GM18499 (cell line): ENCODE data around the gene JARID2.

Source experiments
- ATAC-seq: cut with Tn5 transposase; IDR thresholded peaks from one replicate; pipeline ENCODE4 v1.9.1; 2021; ENCODE audit warnings: moderate number of reproducible peaks; ENCODE audit not compliant: insufficient read depth, unreplicated experiment

JARID2 gene

GRCh38 chr6:15429141-15430110 is 183.6 kb downstream of the JARID2 start:
- no peak for ATAC-seq

DNA sequence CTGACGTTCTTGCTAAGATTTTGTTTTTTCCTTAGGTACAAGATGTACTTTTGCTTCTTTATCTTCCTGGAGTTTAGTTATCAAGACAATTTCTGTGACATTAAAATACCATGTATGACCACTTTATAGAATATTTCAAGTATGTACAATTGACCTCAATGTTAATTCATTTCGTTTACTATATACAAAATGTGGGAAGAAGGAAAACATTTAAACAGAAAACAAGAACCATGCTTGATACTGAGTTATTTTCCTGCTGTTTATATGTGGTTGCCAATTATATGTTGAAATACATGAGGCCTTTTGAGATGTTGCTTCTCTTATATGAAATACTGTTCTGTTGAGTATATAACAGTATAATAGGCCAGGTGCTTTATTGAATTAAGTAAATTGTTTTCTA is 184.3 kb downstream of the JARID2 start:
- no peak for ATAC-seq

- ATAC-seq = no peak
These were observed 185.1 kb downstream of the JARID2 start for GRCh38 chr6:15430931-15431405.

- ATAC-seq = no peak
These were observed 186.1 kb downstream of the JARID2 start for GRCh38 chr6:15431762-15432483.

DNA sequence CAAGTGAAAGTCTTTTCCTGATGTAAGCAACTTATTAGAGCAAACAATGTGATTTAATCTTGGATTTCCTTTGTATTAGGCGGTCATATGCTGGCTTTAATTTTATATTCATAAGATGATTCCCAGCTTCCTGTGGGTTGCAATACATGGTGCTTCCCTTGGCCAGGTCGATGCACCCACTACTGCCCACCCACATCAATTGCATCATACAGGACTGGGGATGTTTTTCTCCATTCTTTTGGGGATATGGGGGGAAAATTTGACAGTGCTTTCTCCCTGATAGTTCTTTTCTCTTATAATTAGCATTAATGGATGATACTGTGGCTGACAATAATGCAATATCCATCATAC is 187.6 kb downstream of the JARID2 start:
- ATAC-seq = no peak

- no peak for ATAC-seq
These were observed 188.4 kb downstream of the JARID2 start for GRCh38 chr6:15434263-15434662.

GRCh38 chr6:15434823-15435380 is 189.0 kb downstream of the JARID2 start:
- ATAC-seq = no peak

- ATAC-seq = no peak
These were observed 189.6 kb downstream of the JARID2 start for GRCh38 chr6:15435468-15435867.

DNA sequence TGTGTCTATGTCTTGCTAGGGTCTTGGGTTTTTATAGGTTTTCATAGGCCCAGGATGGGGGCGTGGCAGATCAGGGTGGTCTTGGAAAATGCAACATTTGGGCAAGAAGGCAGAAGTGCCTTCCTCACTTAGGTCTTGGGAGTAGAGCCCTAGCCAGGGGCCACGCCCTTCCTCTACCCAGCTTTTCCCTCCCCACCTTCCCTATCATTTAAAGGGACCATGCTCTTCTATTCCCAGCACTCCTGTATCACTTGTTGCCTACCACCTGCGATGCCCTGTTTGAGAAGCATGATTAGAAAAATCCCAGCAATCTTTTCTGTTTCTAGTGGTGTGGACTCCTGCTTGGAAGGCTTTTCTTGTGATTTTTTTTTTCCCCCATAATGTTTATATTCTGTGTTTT is 190.6 kb downstream of the JARID2 start:
- ATAC-seq = no peak

DNA sequence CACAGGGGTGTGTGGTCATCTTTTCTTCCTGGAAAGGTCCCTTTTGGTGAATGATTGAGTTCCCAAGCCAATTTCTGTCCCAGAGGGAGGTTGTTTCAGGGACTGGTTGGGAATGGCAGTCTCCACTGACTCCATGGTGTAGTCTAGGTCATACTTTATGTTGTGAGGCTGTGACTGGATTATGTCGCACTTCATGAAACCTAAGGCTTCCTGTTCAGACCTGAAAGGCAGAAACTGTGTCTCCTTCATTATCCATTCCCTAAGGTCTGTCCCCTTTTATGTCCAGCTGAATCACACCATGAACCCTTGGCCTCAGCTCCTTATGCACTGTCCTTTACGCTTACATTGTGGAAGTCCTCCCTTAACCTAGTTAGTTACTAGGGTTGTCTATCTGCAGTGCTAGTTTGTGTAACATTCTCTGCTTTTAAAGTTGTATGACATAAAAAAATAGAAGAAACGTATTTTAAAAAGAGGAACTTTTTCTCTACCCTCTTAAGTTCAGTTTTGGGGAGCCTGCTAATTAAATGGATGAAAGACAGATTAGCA is 191.3 kb downstream of the JARID2 start:
- no peak for ATAC-seq

- no peak for ATAC-seq
These were observed 193.6 kb downstream of the JARID2 start for GRCh38 chr6:15439410-15440025.

DNA sequence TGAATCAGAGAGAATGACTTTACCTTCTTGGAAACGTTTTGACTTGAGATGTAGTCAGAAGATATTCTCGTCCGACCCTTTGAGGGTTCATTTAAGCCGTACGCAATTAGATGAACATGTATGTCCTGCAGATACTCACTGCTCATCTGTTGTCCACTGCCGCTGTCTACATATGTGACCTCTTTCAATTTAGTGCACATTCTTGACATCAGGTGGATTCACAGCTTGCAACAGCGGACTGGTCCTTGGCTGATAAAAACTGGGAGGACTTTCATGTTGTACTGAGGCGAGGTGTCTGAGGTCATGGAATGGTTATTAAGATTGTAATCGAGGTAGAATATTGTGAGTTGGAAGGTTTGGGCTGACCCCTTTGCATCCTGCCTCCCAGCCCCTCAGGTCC is 194.2 kb downstream of the JARID2 start:
- no peak for ATAC-seq

- ATAC-seq = no peak
These were observed 195.5 kb downstream of the JARID2 start for GRCh38 chr6:15441215-15441868.

GRCh38 chr6:15441981-15442380 is 196.1 kb downstream of the JARID2 start:
- ATAC-seq = no peak

- no peak for ATAC-seq
These were observed 196.6 kb downstream of the JARID2 start for GRCh38 chr6:15442467-15442866.

DNA sequence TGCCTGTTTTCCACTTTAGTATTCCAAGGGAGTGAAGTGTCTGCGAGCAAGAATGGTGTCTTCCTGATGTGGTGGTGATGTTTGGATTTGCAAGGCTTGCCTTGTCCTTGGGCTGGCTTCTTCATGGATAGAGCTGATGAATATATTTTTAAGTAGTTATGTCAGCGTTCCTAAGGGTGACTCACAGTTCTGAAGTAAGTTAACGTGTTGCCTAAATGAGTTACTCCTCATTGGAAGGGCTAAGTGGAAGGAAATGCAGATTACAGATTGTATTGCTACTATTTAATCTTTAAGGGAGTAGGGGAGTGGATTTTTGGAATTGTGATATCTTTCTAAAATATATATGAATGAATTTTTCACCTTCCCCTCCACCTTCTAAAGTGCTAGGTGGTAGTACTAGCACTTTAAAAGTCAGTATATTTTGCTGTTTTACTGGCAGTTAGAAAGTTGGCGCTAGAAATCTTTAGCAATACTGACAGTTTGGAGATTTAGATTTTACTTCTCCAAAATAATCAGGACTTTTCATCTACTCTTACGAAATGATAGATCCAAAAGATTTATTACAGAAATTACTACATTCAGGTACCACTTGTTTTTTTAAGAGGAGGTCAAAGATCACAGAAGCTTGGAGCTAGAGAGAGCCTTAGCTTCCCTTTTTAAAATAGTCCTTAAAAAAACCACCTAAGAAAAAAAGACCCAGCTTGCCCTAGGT is 197.4 kb downstream of the JARID2 start:
- ATAC-seq = no peak

DNA sequence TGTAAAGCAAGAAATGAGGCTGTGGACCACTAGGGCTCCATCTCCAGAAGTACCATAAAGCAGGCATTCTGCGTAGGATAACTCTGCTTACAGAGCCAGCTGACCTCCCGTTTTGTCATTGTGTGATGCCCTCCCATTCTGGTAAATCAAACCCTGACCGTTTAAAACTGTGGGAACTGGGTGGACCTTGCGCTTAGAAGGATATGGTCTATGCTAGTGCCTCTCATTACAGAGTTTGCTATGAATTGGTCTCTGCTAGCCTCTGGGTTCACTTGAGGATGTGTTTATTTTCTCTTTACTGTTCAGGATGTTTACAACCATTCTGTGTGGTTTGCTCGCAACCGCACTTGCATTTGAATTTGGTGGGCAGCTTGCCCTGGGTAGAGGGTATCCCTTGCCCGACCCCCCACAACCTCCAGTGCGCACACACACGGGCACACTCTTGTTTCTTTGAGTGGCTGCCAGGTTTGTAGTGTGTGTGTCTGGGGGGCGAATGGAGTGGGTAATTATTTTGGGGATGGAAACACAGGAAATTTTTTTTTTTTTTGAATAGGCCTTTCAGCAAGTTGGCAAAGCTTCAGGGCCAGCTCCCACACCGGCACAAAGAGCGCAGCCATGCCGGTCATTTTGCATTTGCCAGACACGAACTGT is 198.3 kb downstream of the JARID2 start:
- no peak for ATAC-seq

- no peak for ATAC-seq
These were observed 199.0 kb downstream of the JARID2 start for GRCh38 chr6:15444881-15445280.
